ENCODE data around the gene NBDY. TPM values are rescaled to one million over a fixed set of nuclear protein-coding genes. Genes with fewer than 3 reads are reported as not detected.

NBDY gene
- total RNA-seq, 1 experiment from 2014 or later, result 44.7 TPM

DNA sequence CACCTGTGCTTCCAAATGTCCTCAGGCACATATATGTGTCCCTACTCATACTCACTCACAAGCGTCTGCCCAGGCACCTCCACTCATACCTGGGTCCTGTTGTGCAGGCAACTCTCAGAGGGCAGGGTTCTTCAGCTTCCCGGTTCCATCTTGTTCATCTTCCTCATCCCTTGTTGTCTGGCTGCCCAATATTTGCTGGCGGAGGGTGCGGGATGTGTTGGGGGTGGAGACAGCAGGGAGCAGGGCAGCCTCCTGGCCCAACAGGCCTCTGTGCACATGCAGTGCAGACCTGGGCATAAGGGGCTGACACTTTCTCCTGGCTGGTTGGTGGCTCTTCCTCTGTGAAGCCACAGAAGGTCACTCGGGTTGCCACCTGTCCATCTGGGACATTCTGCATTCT is 32.1 kb downstream of the NBDY start (continued):
- TF ChIP-seq, protein P1, sequence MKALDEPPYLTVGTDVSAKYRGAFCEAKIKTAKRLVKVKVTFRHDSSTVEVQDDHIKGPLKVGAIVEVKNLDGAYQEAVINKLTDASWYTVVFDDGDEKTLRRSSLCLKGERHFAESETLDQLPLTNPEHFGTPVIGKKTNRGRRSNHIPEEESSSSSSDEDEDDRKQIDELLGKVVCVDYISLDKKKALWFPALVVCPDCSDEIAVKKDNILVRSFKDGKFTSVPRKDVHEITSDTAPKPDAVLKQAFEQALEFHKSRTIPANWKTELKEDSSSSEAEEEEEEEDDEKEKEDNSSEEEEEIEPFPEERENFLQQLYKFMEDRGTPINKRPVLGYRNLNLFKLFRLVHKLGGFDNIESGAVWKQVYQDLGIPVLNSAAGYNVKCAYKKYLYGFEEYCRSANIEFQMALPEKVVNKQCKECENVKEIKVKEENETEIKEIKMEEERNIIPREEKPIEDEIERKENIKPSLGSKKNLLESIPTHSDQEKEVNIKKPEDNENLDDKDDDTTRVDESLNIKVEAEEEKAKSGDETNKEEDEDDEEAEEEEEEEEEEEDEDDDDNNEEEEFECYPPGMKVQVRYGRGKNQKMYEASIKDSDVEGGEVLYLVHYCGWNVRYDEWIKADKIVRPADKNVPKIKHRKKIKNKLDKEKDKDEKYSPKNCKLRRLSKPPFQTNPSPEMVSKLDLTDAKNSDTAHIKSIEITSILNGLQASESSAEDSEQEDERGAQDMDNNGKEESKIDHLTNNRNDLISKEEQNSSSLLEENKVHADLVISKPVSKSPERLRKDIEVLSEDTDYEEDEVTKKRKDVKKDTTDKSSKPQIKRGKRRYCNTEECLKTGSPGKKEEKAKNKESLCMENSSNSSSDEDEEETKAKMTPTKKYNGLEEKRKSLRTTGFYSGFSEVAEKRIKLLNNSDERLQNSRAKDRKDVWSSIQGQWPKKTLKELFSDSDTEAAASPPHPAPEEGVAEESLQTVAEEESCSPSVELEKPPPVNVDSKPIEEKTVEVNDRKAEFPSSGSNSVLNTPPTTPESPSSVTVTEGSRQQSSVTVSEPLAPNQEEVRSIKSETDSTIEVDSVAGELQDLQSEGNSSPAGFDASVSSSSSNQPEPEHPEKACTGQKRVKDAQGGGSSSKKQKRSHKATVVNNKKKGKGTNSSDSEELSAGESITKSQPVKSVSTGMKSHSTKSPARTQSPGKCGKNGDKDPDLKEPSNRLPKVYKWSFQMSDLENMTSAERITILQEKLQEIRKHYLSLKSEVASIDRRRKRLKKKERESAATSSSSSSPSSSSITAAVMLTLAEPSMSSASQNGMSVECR (CRISPR knock-in tag; IDR thresholded peaks at IDR 0.05; ENCODE audit: borderline replicate concordance), result no peak
- no peak for TF ChIP-seq GTF2I (CRISPR knock-in tag; conservative IDR thresholded peaks at IDR 0.05)
- TF ChIP-seq, protein P2, sequence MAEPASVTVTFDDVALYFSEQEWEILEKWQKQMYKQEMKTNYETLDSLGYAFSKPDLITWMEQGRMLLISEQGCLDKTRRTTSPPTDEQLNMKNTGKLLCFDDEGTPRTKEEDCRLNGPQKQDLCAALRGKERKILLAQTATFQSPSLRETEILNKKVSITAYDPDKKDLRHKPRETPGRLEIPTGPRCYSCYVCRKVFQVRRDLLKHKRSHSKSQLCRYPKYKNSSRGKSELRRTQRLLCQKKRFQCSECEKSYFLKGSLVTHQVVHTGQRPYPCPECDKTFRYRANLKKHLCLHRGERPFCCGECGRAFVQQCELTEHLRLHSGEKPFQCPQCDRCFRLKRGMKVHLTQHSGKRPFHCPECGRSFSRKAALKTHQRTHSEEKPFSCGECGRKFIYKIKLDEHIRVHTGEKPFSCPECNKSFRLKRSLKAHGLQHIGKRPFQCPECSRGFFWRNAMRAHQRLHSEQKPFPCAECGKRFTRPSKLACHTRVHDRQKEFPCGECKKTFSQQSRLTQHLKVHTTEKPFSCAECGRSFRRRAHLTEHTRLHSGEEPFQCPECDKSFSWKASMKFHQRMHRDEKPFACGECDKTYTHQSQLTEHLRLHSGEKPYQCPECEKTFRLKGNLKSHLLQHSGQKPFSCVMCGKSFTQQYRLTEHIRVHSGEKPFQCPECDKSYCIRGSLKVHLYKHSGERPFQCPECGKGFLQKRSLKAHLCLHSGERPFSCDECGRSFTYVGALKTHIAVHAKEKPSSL (CRISPR knock-in tag; conservative IDR thresholded peaks at IDR 0.05), result no peak

DNA sequence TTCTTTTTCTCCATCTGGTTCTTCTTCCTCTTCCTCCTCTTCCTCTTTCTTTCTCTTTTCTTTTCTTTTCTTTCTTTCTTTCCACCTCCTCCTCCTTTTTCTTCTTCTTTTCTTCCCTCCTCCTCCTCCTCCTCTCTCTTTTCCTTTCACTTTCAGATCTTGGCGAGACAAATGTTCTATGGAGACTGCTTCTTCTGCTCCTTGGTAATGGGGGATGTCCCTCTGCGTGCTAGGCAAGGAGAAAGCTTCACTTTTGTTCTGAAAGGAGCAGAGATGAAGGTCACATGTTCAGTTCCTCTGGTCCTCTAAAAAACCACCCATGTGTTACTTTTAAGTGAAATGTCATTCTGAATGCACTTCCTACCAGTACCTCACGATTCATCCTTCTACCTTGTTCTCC is 33.2 kb downstream of the NBDY start:
- Mint-ChIP-seq H3K36me3 (peaks cover 2% of the 10 kb centered on the region; the same call in 1 of the 2 replicates), H3K4me3 (no peak overlapping the region), H3K27me3 (ENCODE audit: low read depth) (no peaks in the 10 kb centered on the region), H3K9me3 (no peaks in the 10 kb centered on the region), H3K4me1 (peaks cover 24% of the 10 kb centered on the region), H3K27ac (peak overlapping the region; percentile 15)
- DNase-seq (ENCODE audit: low spot score) (no peak), ATAC-seq (no peak)
- ChIA-PET CTCF (no interaction called here), POLR2A (no interaction called here)
- TF ChIP-seq, protein P3, sequence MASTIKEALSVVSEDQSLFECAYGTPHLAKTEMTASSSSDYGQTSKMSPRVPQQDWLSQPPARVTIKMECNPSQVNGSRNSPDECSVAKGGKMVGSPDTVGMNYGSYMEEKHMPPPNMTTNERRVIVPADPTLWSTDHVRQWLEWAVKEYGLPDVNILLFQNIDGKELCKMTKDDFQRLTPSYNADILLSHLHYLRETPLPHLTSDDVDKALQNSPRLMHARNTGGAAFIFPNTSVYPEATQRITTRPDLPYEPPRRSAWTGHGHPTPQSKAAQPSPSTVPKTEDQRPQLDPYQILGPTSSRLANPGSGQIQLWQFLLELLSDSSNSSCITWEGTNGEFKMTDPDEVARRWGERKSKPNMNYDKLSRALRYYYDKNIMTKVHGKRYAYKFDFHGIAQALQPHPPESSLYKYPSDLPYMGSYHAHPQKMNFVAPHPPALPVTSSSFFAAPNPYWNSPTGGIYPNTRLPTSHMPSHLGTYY (CRISPR knock-in tag; IDR thresholded peaks at IDR 0.05), result no peak
- TF ChIP-seq AFF4 (CRISPR knock-in tag; IDR thresholded peaks at IDR 0.05; ENCODE audit: borderline replicate concordance) (no peak), ZNF396 (CRISPR knock-in tag; IDR thresholded peaks at IDR 0.05; ENCODE audit: borderline replicate concordance) (no peak), ZBTB21 (CRISPR knock-in tag; IDR thresholded peaks at IDR 0.05; ENCODE audit: borderline replicate concordance) (no peak), ATF1 (CRISPR knock-in tag; IDR thresholded peaks at IDR 0.05) (no peak), KAT7 (CRISPR knock-in tag; IDR thresholded peaks at IDR 0.05; ENCODE audit: borderline replicate concordance) (no peak), E2F4 (CRISPR knock-in tag; IDR thresholded peaks at IDR 0.05; ENCODE audit: borderline replicate concordance, low read depth) (no peak), GABPB1 (CRISPR knock-in tag; IDR thresholded peaks at IDR 0.05) (no peak), CBFB (CRISPR knock-in tag; IDR thresholded peaks at IDR 0.05; ENCODE audit: low read depth) (no peak), TEAD4 (CRISPR knock-in tag; IDR thresholded peaks at IDR 0.05) (no peak), ZNF232 (CRISPR knock-in tag; IDR thresholded peaks at IDR 0.05) (no peak), GTF2I (CRISPR knock-in tag; conservative IDR thresholded peaks at IDR 0.05) (no peak), ETV6 (CRISPR knock-in tag; IDR thresholded peaks at IDR 0.05) (no peak)
- TF ChIP-seq, protein P1 (CRISPR knock-in tag; IDR thresholded peaks at IDR 0.05; ENCODE audit: borderline replicate concordance), result no peak
- TF ChIP-seq, protein P4, sequence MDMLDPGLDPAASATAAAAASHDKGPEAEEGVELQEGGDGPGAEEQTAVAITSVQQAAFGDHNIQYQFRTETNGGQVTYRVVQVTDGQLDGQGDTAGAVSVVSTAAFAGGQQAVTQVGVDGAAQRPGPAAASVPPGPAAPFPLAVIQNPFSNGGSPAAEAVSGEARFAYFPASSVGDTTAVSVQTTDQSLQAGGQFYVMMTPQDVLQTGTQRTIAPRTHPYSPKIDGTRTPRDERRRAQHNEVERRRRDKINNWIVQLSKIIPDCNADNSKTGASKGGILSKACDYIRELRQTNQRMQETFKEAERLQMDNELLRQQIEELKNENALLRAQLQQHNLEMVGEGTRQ (CRISPR knock-in tag; IDR thresholded peaks at IDR 0.05), result no peak
